Stimulated activated CD8-positive, alpha-beta memory T cell treated with anti-CD3 and anti-CD28 coated beads, Interleukin-12 subunit alpha, Interleukin-12 subunit beta, amount 100 ng/mL, for 24 hours (primary cell): ENCODE measurements around the gene CTNND1.
"Not testable (repeated sequence)": the region's sequence is repeated elsewhere in the genome, so short reads cannot be mapped to it uniquely, and the experiment has no call there.

Experiments used
- DNase-seq: peaks from one replicate; pipeline ENCODE4 v3.0.0-alpha.2; 2020; ENCODE audit errors: extremely low read depth

The CTNND1 gene

GRCh38 chr11:57792870-57793269 is 31.3 kb downstream of the CTNND1 start:
- DNase-seq = no peak

GRCh38 chr11:57793351-57794115 is 31.9 kb downstream of the CTNND1 start:
- DNase-seq = no peak

- DNase-seq = no peak
Measured at GRCh38 chr11:57798905-57799559, 37.4 kb downstream of the CTNND1 start.

- DNase-seq = no peak
Measured at GRCh38 chr11:57800444-57801182, 39.0 kb downstream of the CTNND1 start.

GRCh38 chr11:57801183-57801485 is 39.5 kb downstream of the CTNND1 start:
- no peak for DNase-seq

- no peak for DNase-seq
Measured at GRCh38 chr11:57802411-57802810, 40.8 kb downstream of the CTNND1 start.

- DNase-seq = no peak
Measured at GRCh38 chr11:57804466-57804865, 42.9 kb downstream of the CTNND1 start.

GRCh38 chr11:57805780-57806179 is 44.2 kb downstream of the CTNND1 start:
- no peak for DNase-seq

- DNase-seq = no peak
Measured at GRCh38 chr11:57812634-57813033, 51.0 kb downstream of the CTNND1 start.

- no peak for DNase-seq
Measured at GRCh38 chr11:57815476-57815875, 53.9 kb downstream of the CTNND1 start.

- DNase-seq = no peak
Measured at GRCh38 chr11:57815877-57816276, 54.3 kb downstream of the CTNND1 start.

GRCh38 chr11:57818812-57819211 is 57.2 kb downstream of the CTNND1 start:
- DNase-seq = no peak

GRCh38 chr11:57819252-57819979 is 57.8 kb downstream of the CTNND1 start:
- no peak for DNase-seq

GRCh38 chr11:57823859-57824258 is 62.3 kb downstream of the CTNND1 start:
- no peak for DNase-seq

GRCh38 chr11:57834852-57835251 is 73.2 kb downstream of the CTNND1 start:
- no peak for DNase-seq

GRCh38 chr11:57838609-57839008 is 77.0 kb downstream of the CTNND1 start:
- DNase-seq = not testable (repeated sequence)

- no peak for DNase-seq
Measured at GRCh38 chr11:57842873-57843272, 81.3 kb downstream of the CTNND1 start.

- no peak for DNase-seq
Measured at GRCh38 chr11:57867966-57868365, 106.4 kb downstream of the CTNND1 start.

- DNase-seq = no peak
Measured at GRCh38 chr11:57868491-57868890, 106.9 kb downstream of the CTNND1 start.
